Pancreas (tissue), 10 donors: ENCODE data around the gene ITPR3. TPM values are rescaled to one million over a fixed set of nuclear protein-coding genes. Genes with fewer than 3 reads are reported as not detected.
A peak's percentile ranks its signal among the peaks of the same experiment; 100 is the strongest.

Source experiments
- ATAC-seq, 4 donors: fragments of 200-7000 bp; cut with Tn5 transposase; one replicate each; pipeline versions ENCODE4 v1.8.0 to v1.9.1; 2020; ENCODE audit warnings: mild to moderate bottlenecking in 4 of 4, moderate library complexity in 4 of 4
- DNase-seq, 6 donors: peaks; one replicate each; pipeline ENCODE4 v3.0.0-alpha.2; 2020
- FAIRE-seq: peaks from 2 replicates; lab custom pipeline; 2012; peaks lifted over from hg19 to GRCh38; lab: Jason Lieb, UNC
- H3K27ac ChIP-seq, 4 donors: fragments of 200-600 bp; sonication (generic); 1 replicate in 3 of 4; 2 replicates in 1 of 4; pipeline versions ENCODE4 v1.5.0 to v1.8.0; 2020
- H3K27me3 ChIP-seq, 4 donors: fragments of 200-600 bp; one replicate each; pipeline ENCODE4 v1.8.0; 2021
- H3K36me3 ChIP-seq, 3 donors: fragments of 200-600 bp; sonication (generic) in 1 of 3; one replicate each; pipeline versions ENCODE4 v1.5.0 to v1.8.0; 2020 to 2021
- H3K4me1 ChIP-seq, 3 donors: fragments of 200-600 bp; one replicate each; pipeline ENCODE4 v1.8.0; 2021
- H3K4me3 ChIP-seq, 4 donors: fragments of 200-600 bp; sonication (generic) in 2 of 4; one replicate each; pipeline versions ENCODE4 v1.5.0 to v1.8.0; 2020 to 2021
- H3K9me3 ChIP-seq, 4 donors: fragments of 200-600 bp; one replicate each; pipeline ENCODE4 v1.8.0; 2021
- CTCF ChIP-seq, 4 donors: fragments of 200-600 bp; sonication (generic) in 3 of 4; IDR thresholded peaks; one replicate each; pipeline versions ENCODE4 v1.5.0 to v1.8.0; 2021; ENCODE audit warnings: antibody characterized with exemption in 4 of 4
- WGBS, 2 donors: extraction: QIAGEN DNeasy Blood & Tissue Kit; methylation state at CpG; one replicate each; pipeline ENCODE4 v1.1.7; 2013; 5-methylcytosine and 5-hydroxymethylcytosine counted together
- intact Hi-C, 3 donors: fragments of 100-400 bp; cut with DNase I; formaldehyde crosslinking; loops; one replicate each; pipeline versions ENCODE4 v1.11.1 to v1.14.2; 2022
- polyA plus RNA-seq, 2 donors: library from polyadenylated mRNA; stranded (reverse); fragments of 200-250 nt; gene quantifications; one replicate each; pipeline ENCODE4 v1.2.3, GENCODE V29; 2013
- total RNA-seq, 6 donors: library from RNA; stranded (reverse); fragmentation: NEBNext Ultra II Directional in 4 of 6; extraction: Animal tissue kit (Norgen Biotek cat#: 25700) in 4 of 6; gene quantifications; one replicate each; pipeline versions ENCODE4 v1.2.1 to v1.2.4, GENCODE V29; 2021 to 2023
- donor health status: healthy with polysubstance abuse.
- donor health status: DM: no; HTN: no; CAD: no; lungs with moderate emphysema.
- donor health status: DM: no; HTN: no; CAD: no.
- donor health status: control.
- donor health status: control.
- donor health status: Bipolar disorder and iron deficiency.
- donor health status: DM: yes; HTN: yes; CAD: no.
- donor health status: DM: no; HTN: no; CAD: no.
- donor health status: DM: no; HTN: no; CAD: no.
- donor health status: DM: yes; HTN: yes; CAD: no.

Gene ITPR3
- total and polyA plus RNA-seq, 8 donors = 9.1 to 20.3 (median 12.9) TPM

DNA sequence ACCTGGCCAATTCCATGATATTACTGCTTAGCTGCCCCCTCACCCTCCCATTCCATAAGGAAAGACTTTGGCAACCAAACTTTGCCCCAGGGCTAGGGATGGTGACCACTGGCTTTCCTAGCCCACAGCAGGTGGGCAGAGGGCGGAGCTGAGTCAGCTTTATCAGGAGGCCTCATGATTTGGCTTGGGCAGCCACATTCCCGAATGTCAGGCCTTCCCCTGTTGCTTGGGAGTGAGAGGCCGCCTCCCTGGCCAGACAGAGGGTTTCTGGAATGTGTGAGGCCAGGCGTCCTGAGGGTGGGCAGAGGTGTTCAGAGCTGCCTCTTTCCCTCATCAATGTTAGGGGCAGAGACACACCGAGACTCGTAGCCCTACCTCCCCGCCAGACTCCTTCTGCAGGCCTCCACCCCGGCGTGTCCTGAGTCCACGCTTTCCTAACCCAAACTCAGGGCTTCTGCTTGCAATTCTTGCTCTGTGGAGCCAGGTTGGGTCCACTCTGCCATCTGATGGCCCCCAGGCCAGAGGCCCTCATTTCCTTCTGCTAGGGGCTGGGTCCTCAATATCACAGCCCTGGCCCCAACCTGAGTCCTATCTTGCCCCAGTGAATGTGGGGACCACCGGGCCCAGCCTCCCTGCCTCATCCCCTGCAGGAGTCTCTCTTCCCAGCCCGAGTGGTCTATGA, 71.1 kb downstream of the ITPR3 start:
- no peaks in the 10 kb centered on the region for H3K27me3 ChIP-seq
- no peaks in the 10 kb centered on the region for H3K9me3 ChIP-seq
- no peak overlapping the region for H3K27ac ChIP-seq
- peak in 1 of 6 donors; percentile 39 for DNase-seq
- TF ChIP-seq CTCF (IDR thresholded peaks at IDR 0.05) = no peak
- H3K36me3 ChIP-seq = peaks cover 0 to 38% (median 0%) of the 10 kb centered on the region in 3 donors
- FAIRE-seq = no peak
- no peak overlapping the region for H3K4me3 ChIP-seq
- 78% methylated on average over 12 of the region's 12 CpGs for WGBS, 2 donors
- ATAC-seq = peak in 1 of 4 donors; percentile 33
- no peaks in the 10 kb centered on the region for H3K4me1 ChIP-seq
- intact Hi-C loops = loop anchor here in 1 of 3 donors (5.0 kb wide), 1 partner anchor 100 kb away; no protein-coding TSS in a partner anchor

DNA sequence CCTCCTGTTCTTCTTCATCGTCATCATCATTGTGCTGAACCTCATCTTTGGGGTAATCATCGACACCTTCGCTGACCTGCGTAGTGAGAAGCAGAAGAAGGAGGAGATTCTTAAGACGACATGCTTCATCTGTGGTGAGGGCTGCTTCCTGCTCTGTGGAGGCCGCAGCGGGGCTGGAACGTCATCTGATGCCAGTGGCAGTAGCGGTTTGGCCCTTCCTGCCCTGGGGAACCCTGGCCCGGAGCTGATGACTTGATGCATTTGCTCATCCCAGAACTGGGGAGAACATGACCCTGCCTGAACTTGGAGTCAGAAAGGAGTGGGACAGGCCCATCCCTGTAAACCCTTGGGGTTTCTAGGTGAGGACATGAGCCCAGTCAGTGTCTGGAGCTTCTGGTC, 71.6 kb downstream of the ITPR3 start:
- no peaks in the 10 kb centered on the region for H3K27me3 ChIP-seq
- FAIRE-seq (no peak), DNase-seq (peak in 1 of 6 donors; percentile 45), ATAC-seq (peak in 1 of 4 donors; percentile 10)
- no peaks in the 10 kb centered on the region for H3K4me1 ChIP-seq
- WGBS, 2 donors = 83 to 89% methylated on average over 10 of the region's 10 CpGs
- intact Hi-C loops = loop anchor here in 1 of 3 donors (5.0 kb wide), 1 partner anchor 100 kb away; no protein-coding TSS in a partner anchor
- no peak overlapping the region for H3K27ac ChIP-seq
- no peaks in the 10 kb centered on the region for H3K9me3 ChIP-seq
- no peak for TF ChIP-seq CTCF (IDR thresholded peaks at IDR 0.05)
- H3K36me3 ChIP-seq = peaks cover 0 to 38% (median 0%) of the 10 kb centered on the region in 3 donors
- H3K4me3 ChIP-seq = no peak overlapping the region

- no peak overlapping the region for H3K27ac ChIP-seq
- ATAC-seq (no peak), DNase-seq (peak in 1 of 6 donors; percentile 34), FAIRE-seq (no peak)
- no peaks in the 10 kb centered on the region for H3K27me3 ChIP-seq
- H3K4me1 ChIP-seq = no peaks in the 10 kb centered on the region
- intact Hi-C loops = loop anchor here in 1 of 3 donors (5.0 kb wide), 1 partner anchor 101 kb away; no protein-coding TSS in a partner anchor
- TF ChIP-seq CTCF (IDR thresholded peaks at IDR 0.05) = no peak
- H3K9me3 ChIP-seq = no peaks in the 10 kb centered on the region
- peaks cover 0 to 36% (median 0%) of the 10 kb centered on the region in 3 donors for H3K36me3 ChIP-seq
- no peak overlapping the region for H3K4me3 ChIP-seq
- 80 to 83% methylated on average over 28 of the region's 28 CpGs for WGBS, 2 donors
Measured at GRCh38 chr6:33693186-33694105, 72.3 kb downstream of the ITPR3 start.

- H3K4me3 ChIP-seq = no peak overlapping the region
- intact Hi-C loops = loop anchor here in 1 of 3 donors (5.0 kb wide), 1 partner anchor 102 kb away; no protein-coding TSS in a partner anchor
- no peak for TF ChIP-seq CTCF (IDR thresholded peaks at IDR 0.05)
- no peaks in the 10 kb centered on the region for H3K9me3 ChIP-seq
- H3K36me3 ChIP-seq = peaks cover 0 to 30% (median 0%) of the 10 kb centered on the region in 3 donors
- DNase-seq (peak in 1 of 6 donors; percentile 41), FAIRE-seq (no peak), ATAC-seq (peak in 3 of 4 donors; percentile 12 to 41 (median 28))
- peak overlapping the region in 1 of 4 donors; percentile 22 for H3K27ac ChIP-seq
- no peaks in the 10 kb centered on the region for H3K27me3 ChIP-seq
- WGBS, 2 donors = 68 to 72% methylated on average over 19 of the region's 19 CpGs
- H3K4me1 ChIP-seq = no peaks in the 10 kb centered on the region
Measured at GRCh38 chr6:33694401-33694931, 73.3 kb downstream of the ITPR3 start.
